GM21526 (cell line): ENCODE data around the gene PRPF31.

Experiments used
- ATAC-seq: cut with Tn5 transposase; IDR thresholded peaks from one replicate; pipeline ENCODE4 v1.9.1; 2021; ENCODE audit warnings: moderate library complexity; ENCODE audit not compliant: unreplicated experiment, low FRiP score

PRPF31 gene

GRCh38 chr19:54106716-54107115 lies 8.8 kb upstream of the PRPF31 start:
- no peak for ATAC-seq

DNA sequence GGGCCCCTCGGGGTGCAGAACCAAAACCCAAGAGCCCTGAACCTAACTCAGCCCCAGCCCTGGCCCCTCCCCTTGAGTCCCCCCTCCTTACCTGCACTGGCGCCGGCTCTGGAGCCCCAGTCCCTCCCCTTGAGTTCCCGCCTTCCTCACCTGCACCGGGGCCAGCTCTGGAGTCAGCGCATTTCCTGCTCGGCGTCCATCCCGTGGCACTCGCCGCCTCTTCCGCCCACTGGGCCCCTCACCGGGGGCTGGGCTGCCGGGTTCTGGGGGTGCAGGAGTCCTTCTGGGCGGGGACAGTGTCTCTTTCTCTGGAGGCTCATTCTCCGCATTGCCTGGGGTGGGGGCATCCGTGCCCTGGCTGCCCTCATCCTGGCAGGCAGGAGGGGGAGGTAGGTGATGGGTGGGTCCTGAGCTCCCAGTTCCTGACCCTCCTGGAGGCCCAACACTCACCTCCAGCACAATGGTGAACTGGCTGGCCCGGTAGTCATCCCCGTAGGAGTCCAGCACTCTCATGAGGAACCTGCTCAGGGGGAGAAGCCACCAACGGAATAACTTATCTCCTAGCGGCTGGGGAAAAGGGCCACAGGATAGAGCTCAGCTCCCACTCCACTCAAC lies 7.6 kb upstream of the PRPF31 start:
- ATAC-seq: no peak

GRCh38 chr19:54108496-54108895 lies 7.1 kb upstream of the PRPF31 start:
- ATAC-seq: no peak

- ATAC-seq: no peak
Observed at GRCh38 chr19:54109651-54110050, 5.9 kb upstream of the PRPF31 start.

DNA sequence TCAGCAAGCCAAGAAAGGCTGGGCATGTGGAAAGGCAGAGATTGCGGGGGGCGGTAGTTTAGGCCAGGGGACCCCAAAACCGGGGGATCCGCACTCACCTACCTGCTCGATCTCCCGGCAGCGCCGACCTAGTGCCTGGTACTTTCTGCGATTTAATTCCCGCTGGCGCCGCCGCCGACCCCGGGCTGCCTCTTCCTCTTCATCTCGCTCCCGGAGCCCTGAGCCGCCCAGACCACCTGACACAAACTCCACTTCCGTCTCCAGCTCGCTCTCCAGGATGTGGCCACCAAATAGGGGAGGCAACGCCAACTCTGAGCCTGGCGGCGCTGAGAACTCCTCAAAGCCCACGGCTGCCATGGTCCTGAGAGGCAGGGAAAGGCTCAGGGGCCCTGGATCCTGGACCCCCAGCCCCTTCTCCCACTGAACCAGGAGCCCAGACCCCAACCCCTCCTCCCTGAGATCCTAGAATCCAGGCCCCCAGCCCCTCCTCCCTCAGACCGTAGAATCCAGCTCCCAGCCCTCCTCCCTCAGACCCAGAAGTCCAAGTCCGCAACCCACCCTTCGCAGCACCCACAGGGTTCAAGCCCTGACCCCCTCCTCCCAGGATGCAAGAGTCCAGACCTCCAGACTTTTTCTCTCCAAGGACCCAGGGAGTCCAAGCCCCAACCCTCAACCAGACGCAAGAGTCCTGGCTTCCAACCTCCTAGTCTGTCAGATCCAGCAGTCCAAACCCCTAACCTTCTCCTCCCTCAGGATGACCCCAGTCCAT lies 1.0 kb upstream of the PRPF31 start:
- no peak for ATAC-seq

DNA sequence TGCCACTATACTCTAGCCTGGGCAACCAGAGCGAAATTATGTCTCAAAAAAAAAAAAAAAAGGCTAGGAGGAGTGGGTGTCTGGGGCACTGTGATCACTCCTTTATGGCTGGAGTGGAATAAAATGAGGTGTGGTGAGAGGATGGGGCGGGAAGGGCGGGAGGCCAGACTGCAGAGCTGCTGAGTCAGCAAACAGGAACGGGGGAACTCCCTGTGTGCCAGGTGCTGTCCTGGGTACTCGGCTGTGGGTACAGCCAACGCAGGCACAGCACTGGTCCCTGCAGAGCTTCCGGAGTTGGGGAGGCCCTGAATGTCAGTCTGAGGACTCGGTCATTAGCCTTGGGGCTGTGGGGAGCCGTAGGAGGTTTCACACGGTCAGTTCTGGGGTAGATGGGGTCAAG lies 5.7 kb downstream of the PRPF31 start:
- no peak for ATAC-seq

DNA sequence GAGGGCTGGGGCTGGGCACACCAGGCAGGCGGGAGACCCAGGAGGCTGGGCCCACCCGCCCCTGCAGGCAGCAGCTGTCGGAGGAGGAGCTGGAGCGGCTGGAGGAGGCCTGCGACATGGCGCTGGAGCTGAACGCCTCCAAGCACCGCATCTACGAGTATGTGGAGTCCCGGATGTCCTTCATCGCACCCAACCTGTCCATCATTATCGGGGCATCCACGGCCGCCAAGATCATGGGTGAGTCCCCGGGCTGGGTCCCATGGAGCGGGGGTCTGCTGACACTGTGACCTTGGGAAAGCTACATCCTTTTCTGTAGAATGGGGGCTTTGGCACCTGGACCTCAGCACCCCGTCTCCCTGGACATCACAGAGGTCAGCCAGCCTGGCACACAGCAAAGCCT lies 8.1 kb downstream of the PRPF31 start:
- ATAC-seq: no peak

DNA sequence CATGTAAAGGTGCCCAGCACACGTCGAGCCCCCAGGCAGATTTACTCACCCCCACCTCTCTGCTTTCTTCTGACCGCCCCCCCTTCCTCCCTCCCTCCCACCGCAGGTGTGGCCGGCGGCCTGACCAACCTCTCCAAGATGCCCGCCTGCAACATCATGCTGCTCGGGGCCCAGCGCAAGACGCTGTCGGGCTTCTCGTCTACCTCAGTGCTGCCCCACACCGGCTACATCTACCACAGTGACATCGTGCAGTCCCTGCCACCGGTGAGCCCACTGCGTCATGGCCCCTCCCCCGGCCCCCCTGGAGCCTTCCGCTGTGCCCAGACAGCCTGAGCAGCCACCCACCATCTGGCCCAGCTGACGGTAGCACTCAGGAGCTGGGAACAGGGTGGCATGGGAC lies 8.8 kb downstream of the PRPF31 start:
- ATAC-seq: no peak

DNA sequence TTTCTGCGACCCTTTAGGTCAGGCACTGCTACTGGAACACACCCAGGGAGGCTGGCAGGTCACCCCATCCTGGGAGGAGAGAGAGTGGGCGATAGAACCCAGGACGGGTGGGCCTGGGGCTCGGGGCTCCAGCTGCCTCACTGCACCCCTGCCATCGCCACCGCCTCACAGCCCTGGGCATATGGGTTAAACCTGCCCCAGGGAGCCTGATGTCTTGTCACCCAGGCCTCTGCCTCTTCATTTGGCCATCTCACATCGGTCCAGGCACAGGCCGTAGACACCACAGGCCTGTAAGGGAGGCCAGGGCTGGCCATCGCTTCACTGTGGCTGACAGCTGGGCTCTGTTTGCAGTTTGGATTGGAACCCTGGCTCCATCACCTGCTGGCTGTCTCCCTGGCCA lies 10.2 kb downstream of the PRPF31 start:
- no peak for ATAC-seq

GRCh38 chr19:54127688-54128440 lies 12.3 kb downstream of the PRPF31 start:
- no peak for ATAC-seq

- ATAC-seq: no peak
Observed at GRCh38 chr19:54128441-54128725, 12.8 kb downstream of the PRPF31 start.

GRCh38 chr19:54128796-54129616 lies 13.5 kb downstream of the PRPF31 start:
- ATAC-seq: no peak

DNA sequence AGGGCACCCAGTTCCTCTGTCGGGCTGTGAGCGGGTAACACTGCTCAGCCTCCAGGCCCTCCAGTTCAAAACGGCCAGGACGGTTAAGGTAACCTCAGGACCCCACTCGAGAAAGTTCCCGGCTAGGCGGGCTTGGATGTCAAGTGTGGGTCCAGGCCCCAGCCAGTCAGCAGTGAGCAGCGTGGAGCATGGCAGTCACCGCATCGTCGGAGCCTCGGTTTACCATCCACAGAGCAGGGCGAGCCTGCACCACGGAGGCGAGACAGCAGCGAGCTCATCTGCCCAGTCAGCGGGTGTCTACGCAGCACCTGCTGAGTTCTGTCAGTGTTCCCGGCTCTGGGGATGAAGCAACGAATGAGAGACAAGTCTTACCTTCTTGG lies 14.1 kb downstream of the PRPF31 start:
- no peak for ATAC-seq

DNA sequence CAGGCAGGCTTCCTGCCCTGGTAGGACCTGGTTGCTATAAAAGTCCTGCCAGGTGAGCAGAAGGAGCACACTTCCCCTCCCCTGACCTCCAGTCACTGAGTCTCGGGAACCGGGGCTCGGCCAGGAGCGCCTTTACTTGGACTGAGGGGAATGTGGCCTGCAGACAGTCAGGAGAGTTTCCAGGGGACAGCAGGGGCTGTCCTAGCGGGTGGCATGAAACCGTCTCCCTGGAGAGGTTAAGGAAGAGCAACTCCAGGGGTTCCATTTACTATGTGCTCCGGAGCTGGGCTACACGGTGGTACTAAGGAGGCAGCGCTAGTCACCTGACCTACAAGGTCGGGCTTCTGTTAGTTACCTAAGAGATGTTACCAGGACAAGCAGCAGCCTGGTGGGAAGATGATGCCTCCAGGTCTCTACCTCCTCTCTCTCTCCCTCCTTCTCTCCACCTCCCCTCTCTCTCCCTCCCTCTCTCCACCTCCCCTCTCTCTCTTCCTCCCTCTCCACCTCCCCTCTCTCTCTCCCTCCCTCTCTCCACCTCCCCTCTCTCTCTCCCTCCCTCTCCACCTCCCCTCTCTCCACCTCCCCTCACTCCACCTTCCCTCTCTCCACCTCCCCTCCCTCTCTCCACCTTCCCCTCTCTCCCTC lies 17.9 kb downstream of the PRPF31 start:
- ATAC-seq: no peak

- no peak for ATAC-seq
Observed at GRCh38 chr19:54133957-54134590, 18.5 kb downstream of the PRPF31 start.

DNA sequence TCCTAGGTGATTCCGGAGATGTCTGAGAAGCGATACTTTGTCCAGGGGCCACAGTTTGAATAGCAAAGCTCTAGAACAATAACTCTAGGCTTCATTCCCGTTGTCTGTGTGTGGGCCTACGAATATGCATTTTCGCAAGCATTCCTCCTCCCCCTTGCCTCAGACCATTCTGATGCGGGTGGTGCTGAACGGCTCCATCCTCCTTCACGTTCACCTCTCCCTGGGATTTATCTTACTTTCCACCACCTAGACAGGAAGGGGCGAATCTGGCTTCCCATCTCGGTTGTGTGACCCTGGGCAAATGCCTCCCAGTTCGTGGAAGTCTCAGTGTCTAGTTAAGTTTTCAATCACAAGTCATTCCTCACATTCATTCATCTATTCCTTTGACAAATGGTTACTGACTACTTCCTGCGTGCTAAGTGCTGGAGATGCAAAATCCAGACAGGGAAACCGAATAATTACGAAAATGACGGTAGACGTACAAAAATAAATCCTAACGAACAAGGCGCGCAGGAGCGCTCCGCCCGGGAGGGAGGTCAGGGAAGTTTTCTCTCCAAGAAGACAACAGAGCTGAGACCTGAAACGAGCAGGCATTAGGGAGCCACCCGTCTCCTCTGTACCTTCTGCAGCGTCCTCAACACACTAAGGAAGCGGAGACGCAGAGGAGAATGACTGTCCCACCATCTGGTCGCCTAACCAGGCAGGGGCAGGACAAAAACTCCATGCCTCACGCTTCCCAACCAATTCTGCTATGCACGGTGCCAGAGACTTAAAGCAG lies 20.7 kb downstream of the PRPF31 start:
- peak; percentile 1 for ATAC-seq

GRCh38 chr19:54136864-54137698 lies 21.5 kb downstream of the PRPF31 start:
- ATAC-seq: peak; percentile 70

- ATAC-seq: no peak
Observed at GRCh38 chr19:54137699-54138488, 22.3 kb downstream of the PRPF31 start, which contains the start of gene CNOT3. TSS of gene CNOT3 (plus strand) at chr19:54137762. CDS start at chr19:54142979, 5,217 bp downstream.
